Measurements from ENCODE around the gene SCYGR7. TPM values are rescaled to one million over a fixed set of nuclear protein-coding genes. Genes with fewer than 3 reads are reported as not detected.
A peak's percentile ranks its signal among the peaks of the same experiment; 100 is the strongest.

The SCYGR7 gene
- total and polyA plus RNA-seq, 9 donors: not detected

DNA sequence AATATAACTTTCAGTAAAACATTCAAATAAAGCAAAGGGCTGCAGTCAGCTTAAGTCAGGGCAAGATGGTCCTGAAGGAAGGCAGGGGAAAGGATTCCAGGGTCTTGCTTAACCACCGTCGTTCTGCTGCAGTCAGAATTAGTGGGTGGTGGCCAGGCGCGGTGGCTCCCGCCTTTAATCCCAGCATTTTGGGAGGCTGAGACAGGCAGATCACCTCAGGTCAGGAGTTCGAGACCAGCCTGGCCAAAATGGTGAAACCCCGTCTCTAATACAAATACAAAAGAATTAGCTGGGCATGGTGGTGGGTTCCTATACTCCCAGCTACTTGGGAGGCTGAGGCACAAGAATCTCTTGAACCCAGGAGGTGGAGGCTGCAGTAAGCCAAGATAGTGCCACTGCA is 17.1 kb upstream of the SCYGR7 start:
- DNase-seq: no peak
- Histone ChIP-seq H3K27me3 (no peaks in the 10 kb centered on the region), H3K27ac (no peak overlapping the region), H3K4me3 (no peak overlapping the region), H3K36me3 (no peaks in the 10 kb centered on the region), H3K4me1 (ENCODE audit: insufficient read depth) (no peaks in the 10 kb centered on the region), H3K9me3 (no peaks in the 10 kb centered on the region)
- TF ChIP-seq, protein P1, sequence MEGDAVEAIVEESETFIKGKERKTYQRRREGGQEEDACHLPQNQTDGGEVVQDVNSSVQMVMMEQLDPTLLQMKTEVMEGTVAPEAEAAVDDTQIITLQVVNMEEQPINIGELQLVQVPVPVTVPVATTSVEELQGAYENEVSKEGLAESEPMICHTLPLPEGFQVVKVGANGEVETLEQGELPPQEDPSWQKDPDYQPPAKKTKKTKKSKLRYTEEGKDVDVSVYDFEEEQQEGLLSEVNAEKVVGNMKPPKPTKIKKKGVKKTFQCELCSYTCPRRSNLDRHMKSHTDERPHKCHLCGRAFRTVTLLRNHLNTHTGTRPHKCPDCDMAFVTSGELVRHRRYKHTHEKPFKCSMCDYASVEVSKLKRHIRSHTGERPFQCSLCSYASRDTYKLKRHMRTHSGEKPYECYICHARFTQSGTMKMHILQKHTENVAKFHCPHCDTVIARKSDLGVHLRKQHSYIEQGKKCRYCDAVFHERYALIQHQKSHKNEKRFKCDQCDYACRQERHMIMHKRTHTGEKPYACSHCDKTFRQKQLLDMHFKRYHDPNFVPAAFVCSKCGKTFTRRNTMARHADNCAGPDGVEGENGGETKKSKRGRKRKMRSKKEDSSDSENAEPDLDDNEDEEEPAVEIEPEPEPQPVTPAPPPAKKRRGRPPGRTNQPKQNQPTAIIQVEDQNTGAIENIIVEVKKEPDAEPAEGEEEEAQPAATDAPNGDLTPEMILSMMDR (IDR thresholded peaks at IDR 0.05): no peak
- TF ChIP-seq POLR2A (IDR thresholded peaks at IDR 0.05): no peak
- no peak for TF ChIP-seq EP300 (IDR thresholded peaks at IDR 0.05)
- 87 to 93% (median 92%) methylated on average over 7 of the region's 7 CpGs for WGBS, 3 donors
- intact Hi-C loops (cut with DNase I): no loop called here

GRCh38 chr2:227713291-227713690 is 14.8 kb upstream of the SCYGR7 start:
- no peak for DNase-seq
- TF ChIP-seq, protein P1 (IDR thresholded peaks at IDR 0.05): no peak
- TF ChIP-seq EP300 (IDR thresholded peaks at IDR 0.05): no peak
- TF ChIP-seq POLR2A (IDR thresholded peaks at IDR 0.05): no peak
- 43 to 100% (median 100%) methylated on average over 1 of the region's 1 CpG for WGBS, 3 donors
- Histone ChIP-seq H3K4me1 (ENCODE audit: insufficient read depth) (no peaks in the 10 kb centered on the region), H3K27ac (no peak overlapping the region), H3K27me3 (no peaks in the 10 kb centered on the region), H3K36me3 (no peaks in the 10 kb centered on the region), H3K9me3 (no peaks in the 10 kb centered on the region), H3K4me3 (no peak overlapping the region)
- intact Hi-C loops (cut with DNase I): no loop called here

DNA sequence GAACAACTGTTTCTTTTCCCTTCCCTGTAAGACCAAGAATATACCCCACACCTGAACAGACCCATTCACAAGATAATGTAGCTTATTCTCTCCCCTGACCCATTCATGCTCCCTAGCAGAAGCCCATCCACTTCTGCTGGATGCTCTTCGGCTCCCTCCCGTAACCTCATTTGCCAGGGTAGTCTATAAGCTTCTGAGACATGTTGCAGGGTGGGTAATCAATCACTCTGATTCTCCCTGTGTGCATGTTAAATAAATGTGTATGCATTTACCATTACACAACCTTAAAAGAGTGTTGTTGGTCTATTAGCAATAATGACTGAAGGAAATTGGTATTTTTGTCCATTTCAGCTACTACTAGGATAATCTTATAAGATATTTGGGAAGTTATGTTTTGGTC is 11.6 kb upstream of the SCYGR7 start:
- Histone ChIP-seq H3K36me3 (no peaks in the 10 kb centered on the region), H3K27ac (no peak overlapping the region), H3K4me3 (no peak overlapping the region), H3K4me1 (ENCODE audit: insufficient read depth) (no peaks in the 10 kb centered on the region), H3K9me3 (no peaks in the 10 kb centered on the region), H3K27me3 (no peaks in the 10 kb centered on the region)
- intact Hi-C loops (cut with DNase I): no loop called here
- no peak for DNase-seq
- 97 to 99% (median 98%) methylated on average over 2 of the region's 2 CpGs for WGBS, 3 donors
- TF ChIP-seq, protein P1 (IDR thresholded peaks at IDR 0.05): no peak
- TF ChIP-seq POLR2A (IDR thresholded peaks at IDR 0.05) (no peak), EP300 (IDR thresholded peaks at IDR 0.05) (no peak)

DNA sequence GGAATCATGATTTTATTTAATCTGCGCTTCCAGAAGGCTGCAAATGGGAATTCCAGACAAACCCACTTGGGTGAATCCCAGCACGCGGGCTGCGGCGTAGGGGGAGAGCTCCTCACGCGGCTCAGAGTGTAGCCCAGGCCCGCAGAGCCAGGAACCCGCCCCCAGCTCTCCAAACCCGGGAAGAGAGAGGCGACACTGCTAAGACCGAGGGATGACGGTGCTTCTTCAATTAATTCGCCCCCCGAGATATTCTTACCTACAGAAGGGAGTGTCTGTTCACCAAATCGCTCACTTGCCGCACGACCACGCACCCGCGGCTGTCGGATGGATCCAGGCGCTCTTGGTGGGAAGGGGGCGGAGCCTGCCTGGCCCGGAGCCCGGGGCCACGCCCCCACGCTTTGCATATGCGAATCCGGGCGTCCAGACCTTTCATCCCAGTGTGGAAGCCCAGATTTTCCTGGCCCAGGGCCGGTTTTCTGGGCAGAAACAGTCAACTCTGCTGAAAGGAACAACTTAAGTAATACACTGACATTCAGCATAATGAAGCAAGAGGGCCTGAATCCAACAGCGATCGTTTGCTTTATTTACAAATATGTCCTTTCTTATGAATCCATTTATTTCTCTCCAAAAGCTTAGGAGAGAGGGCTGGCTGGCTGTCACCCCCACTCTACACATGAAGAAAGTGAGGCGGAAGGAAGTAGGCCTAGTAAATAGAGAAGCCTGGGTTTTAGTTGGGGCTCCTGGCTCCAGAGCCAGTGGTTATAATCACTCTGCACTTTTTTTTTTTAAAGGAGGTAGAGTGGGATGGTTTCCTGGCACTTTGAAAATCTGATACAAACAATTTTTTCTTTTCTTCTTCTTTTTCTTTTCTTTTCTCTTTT is 10.2 kb upstream of the SCYGR7 start, which contains the start of gene SLC19A3:
SLC19A3 (minus strand) TSS at position 342 of the 881 bp plus-strand sequence. CDS start 15,710 bp downstream, outside the sequence.
- 1 to 2% (median 1%) methylated on average over 34 to 35 of the region's 35 CpGs for WGBS, 3 donors
- TF ChIP-seq EP300 (IDR thresholded peaks at IDR 0.05): no peak
- TF ChIP-seq, protein P1 (IDR thresholded peaks at IDR 0.05): no peak
- Histone ChIP-seq H3K4me1 (ENCODE audit: insufficient read depth) (no peaks in the 10 kb centered on the region), H3K36me3 (no peaks in the 10 kb centered on the region), H3K27me3 (no peaks in the 10 kb centered on the region), H3K9me3 (no peaks in the 10 kb centered on the region), H3K27ac (peak within 1 kb of the TSS in 1 of 2 donors; percentile 81), H3K4me3 (peak within 1 kb of the TSS; percentile 28)
- DNase-seq: peak; percentile 89 to 95 (median 92)
- intact Hi-C loops (cut with DNase I): no loop called here
